Neural cell (in vitro differentiated cells): ENCODE measurements around the gene HLA-DQA1.

Experiments used
- CTCF ChIP-seq: fragments of 450-650 bp; IDR thresholded peaks from 2 replicates; pipeline ENCODE4 v1.5.1; 2014; ENCODE audit warnings: antibody characterized with exemption, mild to moderate bottlenecking, moderate library complexity; ENCODE audit not compliant: poor library complexity, severe bottlenecking
- EP300 ChIP-seq: fragments of 450-650 bp; conservative IDR thresholded peaks from 2 replicates; pipeline ENCODE4 v1.6.1; 2014; ENCODE audit warnings: antibody characterized with exemption, mild to moderate bottlenecking, moderate library complexity; ENCODE audit not compliant: poor library complexity, severe bottlenecking
- EZH2 ChIP-seq: fragments of 200-600, 300-800 bp; shearing (Covaris generic), sonication (generic); IDR thresholded peaks from 2 replicates; pipeline ENCODE4 v1.6.1; 2014; ENCODE audit warnings: antibody characterized with exemption, low read length, borderline replicate concordance, mild to moderate bottlenecking; ENCODE audit not compliant: insufficient read depth, poor library complexity, severe bottlenecking
- POLR2AphosphoS5 ChIP-seq: IDR thresholded peaks from 2 replicates; pipeline ENCODE4 v1.6.1; 2012
- RAD21 ChIP-seq: fragments of 450-650 bp; conservative IDR thresholded peaks from 2 replicates; pipeline ENCODE4 v1.6.1; 2014; ENCODE audit warnings: antibody characterized with exemption, mild to moderate bottlenecking, moderate library complexity
- TF ChIP-seq, protein P1 (sequence below): IDR thresholded peaks from 2 replicates; pipeline ENCODE4 v1.6.1; 2012; ENCODE audit warnings: borderline replicate concordance

GRCh38 chr6:32614366-32615081, 22.7 kb upstream of the HLA-DQA1 start:
- no peak for TF ChIP-seq CTCF
- TF ChIP-seq POLR2AphosphoS5: no peak
- TF ChIP-seq, protein P1, sequence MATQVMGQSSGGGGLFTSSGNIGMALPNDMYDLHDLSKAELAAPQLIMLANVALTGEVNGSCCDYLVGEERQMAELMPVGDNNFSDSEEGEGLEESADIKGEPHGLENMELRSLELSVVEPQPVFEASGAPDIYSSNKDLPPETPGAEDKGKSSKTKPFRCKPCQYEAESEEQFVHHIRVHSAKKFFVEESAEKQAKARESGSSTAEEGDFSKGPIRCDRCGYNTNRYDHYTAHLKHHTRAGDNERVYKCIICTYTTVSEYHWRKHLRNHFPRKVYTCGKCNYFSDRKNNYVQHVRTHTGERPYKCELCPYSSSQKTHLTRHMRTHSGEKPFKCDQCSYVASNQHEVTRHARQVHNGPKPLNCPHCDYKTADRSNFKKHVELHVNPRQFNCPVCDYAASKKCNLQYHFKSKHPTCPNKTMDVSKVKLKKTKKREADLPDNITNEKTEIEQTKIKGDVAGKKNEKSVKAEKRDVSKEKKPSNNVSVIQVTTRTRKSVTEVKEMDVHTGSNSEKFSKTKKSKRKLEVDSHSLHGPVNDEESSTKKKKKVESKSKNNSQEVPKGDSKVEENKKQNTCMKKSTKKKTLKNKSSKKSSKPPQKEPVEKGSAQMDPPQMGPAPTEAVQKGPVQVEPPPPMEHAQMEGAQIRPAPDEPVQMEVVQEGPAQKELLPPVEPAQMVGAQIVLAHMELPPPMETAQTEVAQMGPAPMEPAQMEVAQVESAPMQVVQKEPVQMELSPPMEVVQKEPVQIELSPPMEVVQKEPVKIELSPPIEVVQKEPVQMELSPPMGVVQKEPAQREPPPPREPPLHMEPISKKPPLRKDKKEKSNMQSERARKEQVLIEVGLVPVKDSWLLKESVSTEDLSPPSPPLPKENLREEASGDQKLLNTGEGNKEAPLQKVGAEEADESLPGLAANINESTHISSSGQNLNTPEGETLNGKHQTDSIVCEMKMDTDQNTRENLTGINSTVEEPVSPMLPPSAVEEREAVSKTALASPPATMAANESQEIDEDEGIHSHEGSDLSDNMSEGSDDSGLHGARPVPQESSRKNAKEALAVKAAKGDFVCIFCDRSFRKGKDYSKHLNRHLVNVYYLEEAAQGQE: no peak
- TF ChIP-seq EZH2: no peak
- no peak for TF ChIP-seq EP300
- no peak for TF ChIP-seq RAD21
